ENCODE data around the gene LRRC49. TPM values are rescaled to one million over a fixed set of nuclear protein-coding genes. Genes with fewer than 3 reads are reported as not detected.

The LRRC49 gene
- polyA plus RNA-seq, 1 donor (not counting 4 experiments of a cell fraction or from before 2014, with no cell fraction given), result 9.9 TPM

DNA sequence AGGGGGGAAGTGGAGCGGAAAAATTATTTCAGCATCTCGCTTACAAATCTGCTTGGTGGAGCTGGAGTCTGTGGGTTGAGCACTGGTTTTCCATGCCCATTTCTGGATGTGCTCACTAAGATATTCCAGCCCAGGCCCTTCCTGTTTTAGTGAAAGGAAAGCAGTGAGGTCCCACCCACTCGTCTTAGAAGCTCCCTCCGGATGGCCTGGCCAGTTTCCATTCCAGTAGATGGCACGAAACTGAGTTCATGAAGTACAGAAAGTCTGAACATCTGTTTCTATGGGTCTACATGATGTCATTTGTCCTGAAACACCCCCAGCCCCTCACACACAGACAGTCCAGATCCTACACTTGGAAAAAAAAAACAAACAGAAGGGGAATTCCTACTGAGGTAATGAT, 190.7 kb downstream of the LRRC49 start:
- Histone ChIP-seq H3K9ac (ENCODE audit: control insufficient read depth, extremely low read depth, insufficient read depth, low read length) (no peak overlapping the region), H3K27ac (ENCODE audit: control insufficient read depth, insufficient read depth, low read length) (no peak overlapping the region), H3K4me2 (ENCODE audit: control insufficient read depth, extremely low read depth, insufficient read depth, low read depth, low read length) (no peak overlapping the region)

DNA sequence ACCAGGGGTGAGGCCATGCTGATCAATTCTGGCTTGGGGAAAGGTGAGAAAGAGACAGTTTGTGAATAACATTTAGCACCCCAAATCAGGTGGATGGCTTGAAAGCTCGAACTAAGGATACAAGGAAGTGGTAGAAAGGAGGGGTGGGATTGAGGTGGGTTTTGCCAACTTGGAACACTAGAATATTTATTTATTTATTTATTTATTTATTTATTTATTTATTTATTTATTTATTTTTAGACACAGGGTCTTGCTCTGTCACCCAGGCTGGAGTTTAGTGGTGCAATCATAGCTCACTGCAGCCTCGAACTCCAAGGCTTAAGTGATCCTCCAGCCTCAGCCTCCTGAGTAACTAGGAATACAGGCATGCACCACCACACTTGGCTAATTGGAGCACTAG, 191.6 kb downstream of the LRRC49 start:
- H3K27me3 ChIP-seq (ENCODE audit: control insufficient read depth, extremely low read depth, insufficient read depth, low read length), result no peaks in the 10 kb centered on the region
- peaks cover 24% of the 10 kb centered on the region for H3K4me1 ChIP-seq (ENCODE audit: control insufficient read depth, extremely low read depth, insufficient read depth, low read length)
- DNase-seq (ENCODE audit: low read depth, low spot score) (no peak), FAIRE-seq (no peak)
- H3K9me3 ChIP-seq (ENCODE audit: control insufficient read depth, low read depth, low read length), result peaks cover 2% of the 10 kb centered on the region
- TF ChIP-seq, protein P1, sequence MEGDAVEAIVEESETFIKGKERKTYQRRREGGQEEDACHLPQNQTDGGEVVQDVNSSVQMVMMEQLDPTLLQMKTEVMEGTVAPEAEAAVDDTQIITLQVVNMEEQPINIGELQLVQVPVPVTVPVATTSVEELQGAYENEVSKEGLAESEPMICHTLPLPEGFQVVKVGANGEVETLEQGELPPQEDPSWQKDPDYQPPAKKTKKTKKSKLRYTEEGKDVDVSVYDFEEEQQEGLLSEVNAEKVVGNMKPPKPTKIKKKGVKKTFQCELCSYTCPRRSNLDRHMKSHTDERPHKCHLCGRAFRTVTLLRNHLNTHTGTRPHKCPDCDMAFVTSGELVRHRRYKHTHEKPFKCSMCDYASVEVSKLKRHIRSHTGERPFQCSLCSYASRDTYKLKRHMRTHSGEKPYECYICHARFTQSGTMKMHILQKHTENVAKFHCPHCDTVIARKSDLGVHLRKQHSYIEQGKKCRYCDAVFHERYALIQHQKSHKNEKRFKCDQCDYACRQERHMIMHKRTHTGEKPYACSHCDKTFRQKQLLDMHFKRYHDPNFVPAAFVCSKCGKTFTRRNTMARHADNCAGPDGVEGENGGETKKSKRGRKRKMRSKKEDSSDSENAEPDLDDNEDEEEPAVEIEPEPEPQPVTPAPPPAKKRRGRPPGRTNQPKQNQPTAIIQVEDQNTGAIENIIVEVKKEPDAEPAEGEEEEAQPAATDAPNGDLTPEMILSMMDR (optimal IDR thresholded peaks at IDR 0.05 in 1 of 3, IDR thresholded peaks at IDR 0.05 in 1 of 3, conservative IDR thresholded peaks at IDR 0.05 in 1 of 3; ENCODE audit: extremely low read depth in 1 of 3, insufficient read depth in 2 of 3, low read length in 3 of 3), result no peak
- no peak for TF ChIP-seq EZH2 (IDR thresholded peaks at IDR 0.05; ENCODE audit: low read length)
- no peaks in the 10 kb centered on the region for H3K9me1 ChIP-seq (ENCODE audit: control insufficient read depth, extremely low read depth, insufficient read depth, low read length)
- no peak overlapping the region for H2AFZ ChIP-seq (ENCODE audit: control insufficient read depth, low read length)
- H3K79me2 ChIP-seq (ENCODE audit: control insufficient read depth, insufficient read depth, low read length), result no peaks in the 10 kb centered on the region
- H3K27ac ChIP-seq (ENCODE audit: control insufficient read depth, insufficient read depth, low read length), result no peak overlapping the region
- no peak overlapping the region for H3K4me3 ChIP-seq (ENCODE audit: control insufficient read depth in 2 of 3, extremely low read depth in 1 of 3, insufficient read depth in 2 of 3, low read depth in 1 of 3, low read length in 3 of 3)
- dilution Hi-C loops (cut with MboI; ENCODE audit: extremely low pct_ligation_motif_present, low sequenced_read_pairs), result no loop called here
- no peaks in the 10 kb centered on the region for H4K20me1 ChIP-seq (ENCODE audit: control insufficient read depth, extremely low read depth, insufficient read depth, low read length)
- H3K9ac ChIP-seq (ENCODE audit: control insufficient read depth, extremely low read depth, insufficient read depth, low read length), result no peak overlapping the region
- no peaks in the 10 kb centered on the region for H3K36me3 ChIP-seq (ENCODE audit: control insufficient read depth in 2 of 2, extremely low read depth in 1 of 2, insufficient read depth in 2 of 2, low read length in 2 of 2)
- H3K4me2 ChIP-seq (ENCODE audit: control insufficient read depth, extremely low read depth, insufficient read depth, low read depth, low read length), result no peak overlapping the region

More for the DNA sequence above, 190.7 kb downstream of the LRRC49 start:
- Histone ChIP-seq H3K9me1 (ENCODE audit: control insufficient read depth, extremely low read depth, insufficient read depth, low read length) (no peaks in the 10 kb centered on the region), H3K4me1 (ENCODE audit: control insufficient read depth, extremely low read depth, insufficient read depth, low read length) (peaks cover 34% of the 10 kb centered on the region), H3K79me2 (ENCODE audit: control insufficient read depth, insufficient read depth, low read length) (no peaks in the 10 kb centered on the region), H3K36me3 (ENCODE audit: control insufficient read depth in 2 of 2, extremely low read depth in 1 of 2, insufficient read depth in 2 of 2, low read length in 2 of 2) (no peaks in the 10 kb centered on the region), H3K4me3 (ENCODE audit: control insufficient read depth in 2 of 3, extremely low read depth in 1 of 3, insufficient read depth in 2 of 3, low read depth in 1 of 3, low read length in 3 of 3) (no peak overlapping the region), H3K27me3 (ENCODE audit: control insufficient read depth, extremely low read depth, insufficient read depth, low read length) (no peaks in the 10 kb centered on the region), H4K20me1 (ENCODE audit: control insufficient read depth, extremely low read depth, insufficient read depth, low read length) (no peaks in the 10 kb centered on the region), H2AFZ (ENCODE audit: control insufficient read depth, low read length) (no peak overlapping the region), H3K9me3 (ENCODE audit: control insufficient read depth, low read depth, low read length) (no peaks in the 10 kb centered on the region)
- DNase-seq (ENCODE audit: low read depth, low spot score) (no peak), FAIRE-seq (no peak)
- TF ChIP-seq, protein P1 (optimal IDR thresholded peaks at IDR 0.05 in 1 of 3, IDR thresholded peaks at IDR 0.05 in 1 of 3, conservative IDR thresholded peaks at IDR 0.05 in 1 of 3; ENCODE audit: extremely low read depth in 1 of 3, insufficient read depth in 2 of 3, low read length in 3 of 3), result no peak
- no peak for TF ChIP-seq EZH2 (IDR thresholded peaks at IDR 0.05; ENCODE audit: low read length)
- dilution Hi-C loops (cut with MboI; ENCODE audit: extremely low pct_ligation_motif_present, low sequenced_read_pairs), result no loop called here

Measured in keratinocyte (primary cell).